Measurements from ENCODE around the gene LIMA1.
"Not testable (repeated sequence)": the region's sequence is repeated elsewhere in the genome, so short reads cannot be mapped to it uniquely, and the experiment has no call there.

Gene LIMA1

DNA sequence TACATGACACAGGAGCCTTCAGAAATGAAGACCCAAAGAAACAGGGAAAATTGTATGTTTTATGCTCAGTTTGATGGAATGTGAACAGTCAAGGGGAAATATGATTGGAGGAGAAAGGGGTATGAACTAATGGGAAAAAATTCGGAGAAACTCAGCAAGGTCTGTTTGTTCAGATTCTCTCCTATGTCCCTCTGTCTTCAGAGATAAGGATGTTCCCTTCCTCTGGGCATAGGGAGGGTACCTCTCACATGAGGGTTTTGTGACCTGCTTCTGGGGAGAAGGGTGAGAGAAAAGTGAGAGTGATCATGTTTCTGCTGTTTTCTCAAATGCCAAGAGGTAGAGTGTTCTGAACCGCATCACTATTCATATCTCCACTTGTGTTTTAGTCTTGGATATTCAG is 26.6 kb upstream of the LIMA1 start:
- no peak overlapping the region for H3K27ac Mint-ChIP-seq

GRCh38 chr12:50302686-50303085 is 19.4 kb upstream of the LIMA1 start:
- no peaks in the 10 kb centered on the region for H3K4me1 Mint-ChIP-seq
- no peak for DNase-seq
- H3K27ac Mint-ChIP-seq = no peak overlapping the region
- no peaks in the 10 kb centered on the region for H3K27me3 Mint-ChIP-seq
- ATAC-seq = no peak
- H3K9me3 Mint-ChIP-seq = no peaks in the 10 kb centered on the region
- no peaks in the 10 kb centered on the region for H3K36me3 Mint-ChIP-seq (ENCODE audit: low read depth)
- H3K4me3 Mint-ChIP-seq = no peak overlapping the region

More for the DNA sequence above, 26.6 kb upstream of the LIMA1 start:
- H3K27me3 Mint-ChIP-seq = no peaks in the 10 kb centered on the region
- H3K4me3 Mint-ChIP-seq = no peak overlapping the region
- no peaks in the 10 kb centered on the region for H3K9me3 Mint-ChIP-seq
- no peak for ATAC-seq
- H3K36me3 Mint-ChIP-seq (ENCODE audit: low read depth) = no peaks in the 10 kb centered on the region
- DNase-seq = no peak
- H3K4me1 Mint-ChIP-seq = no peaks in the 10 kb centered on the region

- DNase-seq = no peak
- Mint-ChIP-seq H3K9me3 (no peaks in the 10 kb centered on the region), H3K27me3 (no peaks in the 10 kb centered on the region), H3K4me1 (no peaks in the 10 kb centered on the region), H3K36me3 (ENCODE audit: low read depth) (no peaks in the 10 kb centered on the region), H3K27ac (no peak overlapping the region), H3K4me3 (no peak overlapping the region)
- ATAC-seq = no peak
Measured at GRCh38 chr12:50297996-50298395, 14.7 kb upstream of the LIMA1 start.

- Mint-ChIP-seq H3K27ac (no peak overlapping the region), H3K4me3 (no peak overlapping the region)
Measured at GRCh38 chr12:50297027-50297426, 13.7 kb upstream of the LIMA1 start.

DNA sequence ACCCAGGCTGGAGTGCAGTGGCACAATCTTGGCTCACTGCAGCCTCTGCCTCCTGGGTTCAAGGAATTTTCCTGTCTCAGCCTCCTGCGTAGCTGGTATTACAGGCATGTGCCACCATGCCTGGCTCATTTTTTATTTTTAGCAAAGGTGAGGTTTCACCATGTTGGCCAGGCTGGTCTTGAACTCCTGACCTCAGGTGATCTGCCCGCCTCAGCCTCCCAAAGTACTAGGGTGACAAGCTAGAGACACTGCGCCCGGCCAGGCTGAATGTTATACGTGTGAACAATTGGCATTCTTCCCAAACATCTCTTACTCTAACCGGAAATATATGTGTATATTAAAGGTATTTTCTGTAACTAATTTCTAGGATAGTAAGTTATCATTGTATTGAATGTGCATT is 13.2 kb upstream of the LIMA1 start:
- Mint-ChIP-seq H3K27me3 (no peaks in the 10 kb centered on the region), H3K9me3 (no peaks in the 10 kb centered on the region), H3K36me3 (ENCODE audit: low read depth) (peaks cover 4% of the 10 kb centered on the region), H3K4me3 (no peak overlapping the region), H3K27ac (no peak overlapping the region), H3K4me1 (no peaks in the 10 kb centered on the region)
- ATAC-seq (no peak), DNase-seq (no peak)

More at GRCh38 chr12:50297027-50297426, 13.7 kb upstream of the LIMA1 start:
- no peaks in the 10 kb centered on the region for H3K4me1 Mint-ChIP-seq
- DNase-seq (no peak), ATAC-seq (no peak)
- no peaks in the 10 kb centered on the region for H3K27me3 Mint-ChIP-seq
- no peaks in the 10 kb centered on the region for H3K36me3 Mint-ChIP-seq (ENCODE audit: low read depth)
- H3K9me3 Mint-ChIP-seq = no peaks in the 10 kb centered on the region

DNA sequence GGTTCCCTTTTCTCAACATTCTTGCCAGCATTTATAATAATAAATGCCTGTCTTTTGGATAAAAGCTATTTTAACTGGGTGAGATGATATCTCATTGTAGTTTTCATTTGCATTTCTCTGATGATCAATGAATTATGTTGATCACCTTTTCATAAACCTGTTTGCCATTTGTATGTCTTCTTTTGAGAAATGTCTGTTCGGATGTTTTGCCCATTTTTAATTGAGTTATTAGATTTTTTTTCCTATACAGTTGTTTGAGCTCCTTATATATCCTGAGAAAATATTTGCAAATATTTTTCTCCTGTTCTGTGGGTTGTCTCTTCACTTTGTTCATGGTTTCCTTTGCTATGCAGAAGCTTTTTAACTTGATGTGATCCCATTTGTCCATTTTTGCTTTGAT is 8.1 kb upstream of the LIMA1 start:
- ATAC-seq (no peak), DNase-seq (no peak)
- no peak overlapping the region for H3K27ac Mint-ChIP-seq
- H3K27me3 Mint-ChIP-seq = no peaks in the 10 kb centered on the region
- H3K9me3 Mint-ChIP-seq = no peaks in the 10 kb centered on the region
- H3K4me3 Mint-ChIP-seq = no peak overlapping the region
- H3K36me3 Mint-ChIP-seq (ENCODE audit: low read depth) = peaks cover 11% of the 10 kb centered on the region
- peaks cover 1% of the 10 kb centered on the region for H3K4me1 Mint-ChIP-seq

DNA sequence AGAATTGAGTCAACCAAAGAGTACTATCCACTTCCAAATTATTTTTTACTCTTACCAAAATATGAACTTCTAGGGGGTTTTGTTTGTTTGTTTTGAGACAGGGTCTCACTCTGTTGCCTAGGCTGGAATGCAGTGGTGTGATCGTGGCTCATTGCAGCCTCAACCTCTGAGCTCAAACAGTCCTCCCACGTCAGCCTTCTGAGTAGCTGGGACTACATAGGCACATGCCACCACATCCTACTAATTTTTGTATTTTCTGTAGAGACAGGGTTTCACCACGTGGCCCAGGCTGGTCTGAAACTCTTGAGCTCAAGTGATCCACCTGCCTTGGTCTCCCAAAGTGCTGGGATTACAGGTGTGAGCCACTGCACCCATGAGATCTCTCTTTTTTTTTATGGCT is 7.4 kb upstream of the LIMA1 start:
- not testable (repeated sequence) for ATAC-seq, H3K9me3 Mint-ChIP-seq, H3K27ac Mint-ChIP-seq, H3K27me3 Mint-ChIP-seq, H3K4me3 Mint-ChIP-seq, DNase-seq, H3K4me1 Mint-ChIP-seq
- H3K36me3 Mint-ChIP-seq (ENCODE audit: low read depth) = peaks cover 11% of the 10 kb centered on the region

DNA sequence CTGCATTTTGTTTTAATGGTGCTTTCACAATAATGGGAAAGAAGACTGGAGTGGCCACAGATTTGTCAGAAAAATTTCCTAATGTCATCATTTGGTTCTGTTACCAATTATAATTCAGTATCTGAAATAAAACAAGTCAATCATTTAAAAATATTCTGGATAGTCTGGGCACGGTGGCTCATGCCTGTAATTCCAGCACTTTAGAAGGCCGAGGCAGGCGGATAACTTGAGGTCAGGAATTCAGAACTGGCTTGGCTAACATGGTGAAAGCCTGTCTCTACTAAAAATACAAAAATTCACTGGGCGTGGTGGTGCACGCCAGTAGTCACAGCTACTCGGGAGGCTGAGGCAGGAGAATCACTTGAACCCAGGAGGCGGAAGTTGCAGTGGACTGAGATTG is 4.0 kb upstream of the LIMA1 start:
- no peak for ATAC-seq

DNA sequence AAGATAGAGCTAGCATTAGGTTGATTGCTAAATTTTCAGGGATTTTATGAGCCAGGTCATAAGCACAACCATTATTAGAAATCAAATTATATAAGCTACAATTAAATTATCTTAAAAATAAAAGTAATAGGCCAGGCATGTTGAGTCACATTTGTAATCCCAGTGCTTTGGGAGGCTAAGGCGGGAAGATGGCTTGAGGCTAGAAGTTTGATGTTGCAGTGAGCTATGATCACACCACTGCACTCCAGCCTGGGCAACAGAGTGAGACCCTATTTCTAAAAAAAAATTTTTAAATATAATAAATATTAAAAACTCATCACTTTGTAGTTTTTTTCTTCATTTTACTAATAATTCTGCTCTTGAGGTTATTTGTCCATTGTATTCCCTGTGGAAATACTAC is 1.9 kb upstream of the LIMA1 start:
- Mint-ChIP-seq H3K4me3 (no peak overlapping the region), H3K36me3 (ENCODE audit: low read depth) (no peaks in the 10 kb centered on the region), H3K27me3 (peaks cover 2% of the 10 kb centered on the region), H3K9me3 (no peaks in the 10 kb centered on the region), H3K4me1 (peaks cover 25% of the 10 kb centered on the region), H3K27ac (no peak overlapping the region)
- no peak for ATAC-seq
- DNase-seq = no peak

More for the DNA sequence above, 4.0 kb upstream of the LIMA1 start:
- DNase-seq = no peak
- Mint-ChIP-seq H3K4me3 (no peak overlapping the region), H3K9me3 (no peaks in the 10 kb centered on the region), H3K4me1 (peaks cover 16% of the 10 kb centered on the region), H3K36me3 (ENCODE audit: low read depth) (peaks cover 11% of the 10 kb centered on the region), H3K27me3 (peaks cover 2% of the 10 kb centered on the region), H3K27ac (no peak overlapping the region)

GRCh38 chr12:50282721-50283228 is 545 bp downstream of the LIMA1 start:
- H3K4me3 Mint-ChIP-seq = peak overlapping the region; percentile 92
- ATAC-seq (no peak), DNase-seq (no peak)
- no peaks in the 10 kb centered on the region for H3K9me3 Mint-ChIP-seq
- H3K36me3 Mint-ChIP-seq (ENCODE audit: low read depth) = no peaks in the 10 kb centered on the region
- H3K27me3 Mint-ChIP-seq = peaks cover 2% of the 10 kb centered on the region
- peak overlapping the region; percentile 39 for H3K27ac Mint-ChIP-seq
- H3K4me1 Mint-ChIP-seq = peaks cover 24% of the 10 kb centered on the region

DNA sequence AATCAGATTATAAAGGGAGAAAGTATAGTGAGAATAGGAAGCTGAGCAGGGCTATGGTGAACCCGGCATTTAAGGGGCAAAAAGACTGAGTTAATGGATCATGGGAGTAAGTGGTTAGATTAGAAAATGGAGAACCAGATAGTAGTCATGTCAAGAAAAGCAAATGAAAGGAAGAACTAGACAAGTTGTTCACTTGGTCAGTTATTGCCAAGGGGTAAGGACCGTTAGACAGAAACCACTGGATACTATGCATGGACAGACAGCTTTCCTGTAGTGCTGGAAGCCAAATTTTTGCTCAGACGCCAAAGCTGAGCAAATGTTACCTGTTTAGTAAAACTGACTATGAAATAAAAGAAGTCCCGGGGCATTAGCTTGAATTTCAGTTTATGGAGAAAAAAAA is 3.8 kb downstream of the LIMA1 start:
- ATAC-seq (no peak), DNase-seq (no peak)
- no peaks in the 10 kb centered on the region for H3K36me3 Mint-ChIP-seq (ENCODE audit: low read depth)
- H3K4me1 Mint-ChIP-seq = peaks cover 26% of the 10 kb centered on the region
- no peak overlapping the region for H3K4me3 Mint-ChIP-seq
- H3K27ac Mint-ChIP-seq = no peak overlapping the region
- H3K27me3 Mint-ChIP-seq = peaks cover 2% of the 10 kb centered on the region
- H3K9me3 Mint-ChIP-seq = no peaks in the 10 kb centered on the region

DNA sequence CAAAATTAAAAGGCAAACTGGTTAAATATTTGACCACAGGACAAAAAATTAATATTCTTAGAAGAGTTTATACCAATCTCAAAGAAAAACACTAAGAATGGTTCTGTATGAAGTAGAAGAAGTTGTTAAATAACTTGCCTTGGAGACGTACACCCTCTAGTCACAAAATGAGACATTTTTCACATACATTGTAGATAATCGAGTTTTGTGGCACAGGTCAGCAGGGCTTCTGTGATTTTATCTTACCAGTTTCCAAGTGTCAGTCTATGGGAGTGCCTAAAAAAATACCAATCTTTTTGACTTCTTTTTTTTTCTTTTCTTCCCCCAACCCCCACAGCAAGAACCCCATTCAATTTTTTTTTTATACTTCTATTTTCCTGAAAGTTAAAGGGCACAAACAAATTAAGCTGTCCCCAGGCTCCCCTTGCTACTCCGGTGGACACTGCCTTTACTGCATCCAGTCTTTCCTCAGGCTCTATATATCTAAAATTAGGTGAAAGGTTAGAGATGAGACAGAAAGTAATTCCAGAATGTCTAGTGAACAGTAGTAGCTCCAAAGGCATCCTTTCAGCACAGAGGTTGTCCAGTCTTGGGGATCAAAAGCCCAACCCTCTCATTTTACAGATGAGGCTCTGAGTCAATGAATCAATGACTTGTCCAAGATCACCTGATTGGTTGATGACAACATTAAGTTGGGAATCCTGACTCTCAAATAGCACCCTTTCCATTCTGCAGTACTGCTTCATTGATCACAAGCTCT is 6.2 kb downstream of the LIMA1 start:
- Mint-ChIP-seq H3K9me3 (no peaks in the 10 kb centered on the region), H3K4me3 (no peak overlapping the region), H3K4me1 (peaks cover 12% of the 10 kb centered on the region), H3K27ac (no peak overlapping the region), H3K27me3 (no peaks in the 10 kb centered on the region), H3K36me3 (ENCODE audit: low read depth) (no peaks in the 10 kb centered on the region)
- ATAC-seq (no peak), DNase-seq (no peak)

GRCh38 chr12:50276068-50276467 is 7.3 kb downstream of the LIMA1 start:
- no peaks in the 10 kb centered on the region for H3K36me3 Mint-ChIP-seq (ENCODE audit: low read depth)
- peaks cover 6% of the 10 kb centered on the region for H3K4me1 Mint-ChIP-seq
- H3K4me3 Mint-ChIP-seq = no peak overlapping the region
- DNase-seq (no peak), ATAC-seq (no peak)
- H3K9me3 Mint-ChIP-seq = no peaks in the 10 kb centered on the region
- H3K27me3 Mint-ChIP-seq = no peaks in the 10 kb centered on the region
- no peak overlapping the region for H3K27ac Mint-ChIP-seq

- ATAC-seq (no peak), DNase-seq (no peak)
- Mint-ChIP-seq H3K9me3 (no peaks in the 10 kb centered on the region), H3K27me3 (no peaks in the 10 kb centered on the region), H3K4me3 (no peak overlapping the region), H3K27ac (no peak overlapping the region), H3K36me3 (ENCODE audit: low read depth) (no peaks in the 10 kb centered on the region), H3K4me1 (peaks cover 4% of the 10 kb centered on the region)
Measured at GRCh38 chr12:50275556-50275955, 7.8 kb downstream of the LIMA1 start.

DNA sequence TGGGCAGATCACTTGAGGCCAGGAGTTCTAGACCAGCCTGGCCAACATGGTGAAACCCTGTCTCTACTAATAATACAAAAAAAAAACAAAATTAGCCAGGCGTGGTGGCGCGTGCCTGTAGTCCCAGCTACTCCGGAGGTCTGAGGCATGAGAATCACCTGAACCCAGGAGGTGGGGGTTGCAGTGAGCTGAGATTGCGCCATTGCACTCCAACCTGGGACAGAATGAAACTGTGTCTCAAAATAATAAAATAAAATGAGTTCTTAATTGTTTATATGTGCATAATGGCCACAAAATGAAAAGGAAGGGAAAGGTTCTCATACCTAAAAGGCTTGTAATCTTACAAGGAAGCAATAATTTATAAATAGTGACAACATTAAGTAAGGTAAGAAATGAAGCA is 8.2 kb downstream of the LIMA1 start:
- not testable (repeated sequence) for H3K27me3 Mint-ChIP-seq; DNase-seq; H3K4me1 Mint-ChIP-seq; H3K9me3 Mint-ChIP-seq; H3K27ac Mint-ChIP-seq; H3K36me3 Mint-ChIP-seq (ENCODE audit: low read depth); H3K4me3 Mint-ChIP-seq; ATAC-seq
